SJSA1 (cell line): ENCODE data around the gene PLA2G4D. TPM values are rescaled to one million over a fixed set of nuclear protein-coding genes. Genes with fewer than 3 reads are reported as not detected.
"Not testable (repeated sequence)": the region's sequence is repeated elsewhere in the genome, so short reads cannot be mapped to it uniquely, and the experiment has no call there.

Experiments used
- DNase-seq, 2 experiments: peaks; one replicate each; pipeline ENCODE4 v3.0.0-alpha.2; 2015 to 2020; ENCODE audit warnings: low spot score in 2 of 2, low read depth in 1 of 2
- H3K27ac ChIP-seq: fragments of 250-450 bp; sonication (Bioruptor Pico); 2 replicates; pipeline ENCODE4 v1.5.1; 2020; ENCODE audit warnings: mild to moderate bottlenecking, moderate library complexity
- H3K27me3 ChIP-seq: fragments of 250-450 bp; sonication (Bioruptor Pico); replicated peaks from 2 replicates; pipeline ENCODE4 v1.5.1; 2020; ENCODE audit warnings: mild to moderate bottlenecking, moderate library complexity
- H3K36me3 ChIP-seq: fragments of 250-450 bp; sonication (Bioruptor Pico); 2 replicates; pipeline ENCODE4 v1.5.1; 2020; ENCODE audit warnings: mild to moderate bottlenecking
- H3K4me1 ChIP-seq: fragments of 250-450 bp; sonication (Bioruptor Pico); replicated peaks from 2 replicates; pipeline ENCODE4 v1.6.1; 2021; ENCODE audit warnings: mild to moderate bottlenecking
- H3K4me3 ChIP-seq: fragments of 250-450 bp; sonication (Bioruptor Pico); 2 replicates; pipeline ENCODE4 v1.5.1; 2020; ENCODE audit warnings: mild to moderate bottlenecking
- H3K9me3 ChIP-seq: fragments of 250-450 bp; sonication (Bioruptor Pico); replicated peaks from 2 replicates; pipeline ENCODE4 v1.5.1; 2020; ENCODE audit warnings: mild to moderate bottlenecking
- total RNA-seq: library from RNA; depleted of rRNA; stranded (reverse); fragments of >200 nt; shearing (Covaris generic); gene quantifications from 2 replicates; pipeline ENCODE4 v1.2.3, GENCODE V29; 2014

PLA2G4D gene
- total RNA-seq, 1 experiment from 2014 or later: not detected

- H3K36me3 ChIP-seq, H3K4me3 ChIP-seq, H3K9me3 ChIP-seq, H3K27me3 ChIP-seq: not testable (repeated sequence)
- peak; percentile 35 to 49 for DNase-seq
- H3K27ac ChIP-seq: peak overlapping the region; percentile 66
- H3K4me1 ChIP-seq: peaks cover 37% of the 10 kb centered on the region
These were observed 2.5 kb downstream of the PLA2G4D start for GRCh38 chr15:42091753-42092397.

- Histone ChIP-seq H3K27me3 (no peaks in the 10 kb centered on the region), H3K4me1 (peaks cover 37% of the 10 kb centered on the region), H3K36me3 (no peaks in the 10 kb centered on the region), H3K27ac (peak overlapping the region; percentile 34), H3K4me3 (no peak overlapping the region), H3K9me3 (no peaks in the 10 kb centered on the region)
- DNase-seq: peak; percentile 49 to 54
These were observed 3.6 kb downstream of the PLA2G4D start for GRCh38 chr15:42090781-42091180.

- Histone ChIP-seq H3K4me1 (peaks cover 37% of the 10 kb centered on the region), H3K27me3 (no peaks in the 10 kb centered on the region), H3K9me3 (no peaks in the 10 kb centered on the region)
These were observed 4.0 kb downstream of the PLA2G4D start for GRCh38 chr15:42090370-42090769.

GRCh38 chr15:42089942-42090341, 4.4 kb downstream of the PLA2G4D start:
- Histone ChIP-seq H3K27ac (peak overlapping the region; percentile 34), H3K36me3 (no peaks in the 10 kb centered on the region), H3K9me3 (no peaks in the 10 kb centered on the region), H3K27me3 (no peaks in the 10 kb centered on the region), H3K4me1 (peaks cover 37% of the 10 kb centered on the region), H3K4me3 (no peak overlapping the region)
- no peak for DNase-seq

More at GRCh38 chr15:42090370-42090769, 4.0 kb downstream of the PLA2G4D start:
- no peaks in the 10 kb centered on the region for H3K36me3 ChIP-seq
- peak overlapping the region; percentile 34 for H3K27ac ChIP-seq
- DNase-seq: no peak
- no peak overlapping the region for H3K4me3 ChIP-seq

- no peak overlapping the region for H3K4me3 ChIP-seq
- H3K9me3 ChIP-seq: no peaks in the 10 kb centered on the region
- H3K36me3 ChIP-seq: no peaks in the 10 kb centered on the region
- no peaks in the 10 kb centered on the region for H3K27me3 ChIP-seq
- no peak overlapping the region for H3K27ac ChIP-seq
- no peak for DNase-seq
- peaks cover 37% of the 10 kb centered on the region for H3K4me1 ChIP-seq
These were observed 5.3 kb downstream of the PLA2G4D start for GRCh38 chr15:42088801-42089640.

GRCh38 chr15:42087926-42088800, 6.2 kb downstream of the PLA2G4D start:
- Histone ChIP-seq H3K27me3 (no peaks in the 10 kb centered on the region), H3K4me3 (no peak overlapping the region), H3K27ac (no peak overlapping the region), H3K4me1 (peaks cover 35% of the 10 kb centered on the region), H3K36me3 (no peaks in the 10 kb centered on the region), H3K9me3 (no peaks in the 10 kb centered on the region)
- DNase-seq: no peak

- no peak for DNase-seq
- Histone ChIP-seq H3K4me1 (peaks cover 28% of the 10 kb centered on the region), H3K27me3 (no peaks in the 10 kb centered on the region), H3K9me3 (no peaks in the 10 kb centered on the region), H3K27ac (no peak overlapping the region), H3K4me3 (no peak overlapping the region), H3K36me3 (no peaks in the 10 kb centered on the region)
These were observed 6.9 kb downstream of the PLA2G4D start for GRCh38 chr15:42087460-42087859.

GRCh38 chr15:42085721-42086120, 8.6 kb downstream of the PLA2G4D start:
- H3K27ac ChIP-seq: no peak overlapping the region
- H3K36me3 ChIP-seq: no peaks in the 10 kb centered on the region
- H3K4me3 ChIP-seq: no peak overlapping the region
- no peaks in the 10 kb centered on the region for H3K9me3 ChIP-seq
- no peaks in the 10 kb centered on the region for H3K27me3 ChIP-seq
- H3K4me1 ChIP-seq: peaks cover 17% of the 10 kb centered on the region
- no peak for DNase-seq

GRCh38 chr15:42085236-42085605, 9.1 kb downstream of the PLA2G4D start:
- H3K27me3 ChIP-seq: no peaks in the 10 kb centered on the region
- no peak overlapping the region for H3K27ac ChIP-seq
- H3K4me3 ChIP-seq: no peak overlapping the region
- DNase-seq: no peak
- H3K4me1 ChIP-seq: peaks cover 16% of the 10 kb centered on the region
- H3K36me3 ChIP-seq: no peaks in the 10 kb centered on the region
- no peaks in the 10 kb centered on the region for H3K9me3 ChIP-seq

- peak; percentile 49 to 70 for DNase-seq
- Histone ChIP-seq H3K4me3 (no peak overlapping the region), H3K27me3 (no peaks in the 10 kb centered on the region), H3K9me3 (no peaks in the 10 kb centered on the region), H3K4me1 (peaks cover 11% of the 10 kb centered on the region), H3K27ac (no peak overlapping the region), H3K36me3 (no peaks in the 10 kb centered on the region)
These were observed 9.7 kb downstream of the PLA2G4D start for GRCh38 chr15:42084465-42085235.

GRCh38 chr15:42083916-42084315, 10.4 kb downstream of the PLA2G4D start:
- Histone ChIP-seq H3K9me3 (no peaks in the 10 kb centered on the region), H3K27me3 (no peaks in the 10 kb centered on the region), H3K36me3 (no peaks in the 10 kb centered on the region), H3K4me3 (no peak overlapping the region), H3K27ac (no peak overlapping the region), H3K4me1 (peaks cover 10% of the 10 kb centered on the region)
- no peak for DNase-seq

- peaks cover 10% of the 10 kb centered on the region for H3K4me1 ChIP-seq
- DNase-seq: no peak
- H3K9me3 ChIP-seq: no peaks in the 10 kb centered on the region
- no peaks in the 10 kb centered on the region for H3K36me3 ChIP-seq
- no peak overlapping the region for H3K27ac ChIP-seq
- H3K4me3 ChIP-seq: no peak overlapping the region
- H3K27me3 ChIP-seq: no peaks in the 10 kb centered on the region
These were observed 10.8 kb downstream of the PLA2G4D start for GRCh38 chr15:42083605-42083908.

GRCh38 chr15:42082823-42083604, 11.3 kb downstream of the PLA2G4D start:
- peaks cover 10% of the 10 kb centered on the region for H3K4me1 ChIP-seq
- H3K9me3 ChIP-seq: no peaks in the 10 kb centered on the region
- no peaks in the 10 kb centered on the region for H3K27me3 ChIP-seq
- no peak overlapping the region for H3K4me3 ChIP-seq
- peak in 1 of 2 experiments; percentile 31 for DNase-seq
- H3K36me3 ChIP-seq: no peaks in the 10 kb centered on the region
- H3K27ac ChIP-seq: no peak overlapping the region
